ENCODE measurements around the gene MACF1.

DNA sequence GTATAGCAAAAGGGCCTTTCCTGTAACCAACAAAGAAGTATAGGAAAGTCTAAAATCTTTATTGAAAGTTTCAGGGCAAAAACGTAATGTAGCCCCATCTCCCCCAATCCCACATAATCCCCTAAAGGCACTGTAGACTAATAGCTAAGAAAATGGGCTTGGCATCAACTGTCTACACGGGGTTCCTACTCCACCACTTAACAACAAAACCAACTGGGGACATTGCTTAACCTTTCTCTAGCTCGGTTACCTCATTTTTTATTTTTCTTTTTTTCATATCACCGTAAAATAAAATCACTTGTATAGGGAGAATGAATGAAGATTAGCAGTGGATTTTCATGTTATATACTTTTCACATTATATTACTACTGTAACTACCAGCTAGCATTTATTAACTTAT lies 12.3 kb downstream of the MACF1 start:
- TF ChIP-seq POLR2AphosphoS5 (IDR thresholded peaks at IDR 0.05) (no peak), POLR2A (IDR thresholded peaks at IDR 0.05) (no peak), CTCF (IDR thresholded peaks at IDR 0.05) (no peak)

Measured in prostate gland (tissue), 2 donors.